Neural cell (in vitro differentiated cells): ENCODE results near the gene TFDP2. TPM values are rescaled to one million over a fixed set of nuclear protein-coding genes. Genes with fewer than 3 reads are reported as not detected.
A peak's percentile ranks its signal among the peaks of the same experiment; 100 is the strongest.

Experiments used
- H2AFZ ChIP-seq: fragments of 200-600, 300-800 bp; sonication (generic), shearing (Covaris generic); 2 replicates; pipeline ENCODE4 v1.6.0; 2014; ENCODE audit warnings: low read depth, mild to moderate bottlenecking, antibody characterized with exemption, low read length, moderate library complexity
- H3F3A ChIP-seq: fragments of 200-600 bp; shearing (Covaris generic); 2 replicates; pipeline ENCODE4 v1.6.1; 2016; ENCODE audit warnings: mild to moderate bottlenecking, moderate library complexity, mixed read lengths, antibody characterized with exemption, low read length; ENCODE audit not compliant: insufficient read depth, poor library complexity, severe bottlenecking
- H3K27ac ChIP-seq: fragments of 200-600, 300-800 bp; sonication (generic), shearing (Covaris generic); 2 replicates; pipeline ENCODE4 v1.5.1; 2014; ENCODE audit warnings: mild to moderate bottlenecking, low read length, moderate library complexity
- H3K27me3 ChIP-seq: fragments of 300-800, 200-600 bp; sonication (generic), shearing (Covaris generic); 2 replicates; pipeline ENCODE4 v1.6.0; 2014; ENCODE audit warnings: mild to moderate bottlenecking, low read depth, low read length, moderate library complexity; ENCODE audit not compliant: insufficient read depth
- H3K36me3 ChIP-seq: fragments of 300-800, 200-600 bp; sonication (generic), shearing (Covaris generic); 2 replicates; pipeline ENCODE4 v1.5.1; 2014; ENCODE audit warnings: mild to moderate bottlenecking, antibody characterized with exemption, low read length, moderate library complexity; ENCODE audit not compliant: insufficient read depth
- H3K4me2 ChIP-seq: fragments of 300-800, 200-600 bp; sonication (generic), shearing (Covaris generic); 2 replicates; pipeline ENCODE4 v1.6.0; 2014; ENCODE audit warnings: mild to moderate bottlenecking, low read length
- H3K4me3 ChIP-seq: fragments of 300-800, 200-600 bp; sonication (generic), shearing (Covaris generic); 2 replicates; pipeline ENCODE4 v1.5.1; 2014; ENCODE audit warnings: mild to moderate bottlenecking, low read length, moderate library complexity
- H3K79me2 ChIP-seq: fragments of 200-600 bp; shearing (Covaris generic); replicated peaks from 2 replicates; pipeline ENCODE4 v1.6.0; 2014; ENCODE audit warnings: mild to moderate bottlenecking, low read length, moderate library complexity; ENCODE audit not compliant: insufficient read depth
- H3K9ac ChIP-seq: fragments of 300-800, 200-600 bp; sonication (generic), shearing (Covaris generic); 2 replicates; pipeline ENCODE4 v1.6.1; 2016; ENCODE audit warnings: mild to moderate bottlenecking, low read length, mixed read lengths
- H3K9me2 ChIP-seq: fragments of 200-600 bp; shearing (Covaris generic); 2 replicates; pipeline ENCODE4 v1.6.1; 2016; ENCODE audit warnings: mild to moderate bottlenecking, low read length, mixed read lengths; ENCODE audit not compliant: insufficient read depth
- H3K9me3 ChIP-seq: fragments of 200-600, 300-800 bp; sonication (generic), shearing (Covaris generic); 2 replicates; pipeline ENCODE4 v1.6.1; 2016; ENCODE audit warnings: mild to moderate bottlenecking, mixed run types, low read length, moderate library complexity, mixed read lengths
- H4K20me1 ChIP-seq: fragments of 200-600 bp; shearing (Covaris generic); 2 replicates; pipeline ENCODE4 v1.6.1; 2016; ENCODE audit warnings: mild to moderate bottlenecking, mixed run types; ENCODE audit not compliant: insufficient read depth
- EP300 ChIP-seq: fragments of 450-650 bp; conservative IDR thresholded peaks from 2 replicates; pipeline ENCODE4 v1.6.1; 2014; ENCODE audit warnings: antibody characterized with exemption, mild to moderate bottlenecking, moderate library complexity; ENCODE audit not compliant: poor library complexity, severe bottlenecking
- EZH2 ChIP-seq: fragments of 200-600, 300-800 bp; shearing (Covaris generic), sonication (generic); IDR thresholded peaks from 2 replicates; pipeline ENCODE4 v1.6.1; 2014; ENCODE audit warnings: antibody characterized with exemption, low read length, borderline replicate concordance, mild to moderate bottlenecking; ENCODE audit not compliant: insufficient read depth, poor library complexity, severe bottlenecking
- MXI1 ChIP-seq: fragments of 450-650 bp; conservative IDR thresholded peaks from 2 replicates; pipeline ENCODE4 v1.6.1; 2014; ENCODE audit warnings: antibody characterized with exemption, mild to moderate bottlenecking; ENCODE audit not compliant: poor library complexity, severe bottlenecking
- POLR2AphosphoS5 ChIP-seq: IDR thresholded peaks from 2 replicates; pipeline ENCODE4 v1.6.1; 2012
- RAD21 ChIP-seq: fragments of 450-650 bp; conservative IDR thresholded peaks from 2 replicates; pipeline ENCODE4 v1.6.1; 2014; ENCODE audit warnings: antibody characterized with exemption, mild to moderate bottlenecking, moderate library complexity
- SMC3 ChIP-seq: fragments of 450-650 bp; conservative IDR thresholded peaks from 2 replicates; pipeline ENCODE4 v1.6.1; 2014; ENCODE audit warnings: antibody characterized with exemption, mild to moderate bottlenecking, moderate library complexity; ENCODE audit not compliant: poor library complexity
- TAF1 ChIP-seq: IDR thresholded peaks from 2 replicates; pipeline ENCODE4 v1.6.1; 2012; ENCODE audit warnings: low read depth
- polyA plus RNA-seq: library from polyadenylated mRNA; depleted of rRNA; stranded (reverse); fragments of >200 nt; gene quantifications from 2 replicates; pipeline ENCODE4 v1.2.3, GENCODE V29; 2014
- TF ChIP-seq, protein P1 (sequence below): IDR thresholded peaks from 2 replicates; pipeline ENCODE4 v1.6.1; 2012; ENCODE audit warnings: borderline replicate concordance
- TF ChIP-seq, protein P2 (sequence below): fragments of 450-650 bp; IDR thresholded peaks from 2 replicates; pipeline ENCODE4 v1.5.1; 2014; ENCODE audit warnings: antibody characterized with exemption, mild to moderate bottlenecking, moderate library complexity; ENCODE audit not compliant: poor library complexity, severe bottlenecking

Gene TFDP2
- polyA plus RNA-seq, 1 donor from 2014 or later: 17.0 TPM

DNA sequence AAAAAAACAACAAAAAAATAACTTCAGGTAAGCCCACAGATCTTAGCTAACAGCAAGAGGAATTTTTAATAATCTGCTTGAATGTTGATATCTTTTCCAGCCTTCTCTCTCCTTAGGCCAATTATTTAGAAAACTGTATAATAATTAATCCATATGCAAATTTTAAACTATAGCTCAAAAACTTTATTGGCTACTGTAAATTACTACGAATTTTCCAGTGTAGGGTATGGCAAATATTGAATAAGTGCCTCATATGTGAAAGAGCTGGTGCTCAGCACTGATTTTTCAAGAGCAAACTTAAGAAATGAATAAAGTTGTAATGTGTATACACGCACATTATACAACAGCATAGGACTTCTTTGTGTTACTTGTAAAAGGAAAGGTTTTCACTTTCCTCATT, 123.0 kb downstream of the TFDP2 start:
- Histone ChIP-seq H3K4me3 (peak overlapping the region; percentile 63), H3K27me3 (no peaks in the 10 kb centered on the region), H3K9me3 (no peaks in the 10 kb centered on the region), H2AFZ (no peak overlapping the region), H3K36me3 (no peaks in the 10 kb centered on the region), H3F3A (no peaks in the 10 kb centered on the region), H3K9ac (no peak overlapping the region), H3K27ac (no peak overlapping the region), H3K79me2 (peaks cover 59% of the 10 kb centered on the region), H3K9me2 (no peaks in the 10 kb centered on the region), H3K4me2 (no peak overlapping the region), H4K20me1 (no peaks in the 10 kb centered on the region)
- TF ChIP-seq, protein P1, sequence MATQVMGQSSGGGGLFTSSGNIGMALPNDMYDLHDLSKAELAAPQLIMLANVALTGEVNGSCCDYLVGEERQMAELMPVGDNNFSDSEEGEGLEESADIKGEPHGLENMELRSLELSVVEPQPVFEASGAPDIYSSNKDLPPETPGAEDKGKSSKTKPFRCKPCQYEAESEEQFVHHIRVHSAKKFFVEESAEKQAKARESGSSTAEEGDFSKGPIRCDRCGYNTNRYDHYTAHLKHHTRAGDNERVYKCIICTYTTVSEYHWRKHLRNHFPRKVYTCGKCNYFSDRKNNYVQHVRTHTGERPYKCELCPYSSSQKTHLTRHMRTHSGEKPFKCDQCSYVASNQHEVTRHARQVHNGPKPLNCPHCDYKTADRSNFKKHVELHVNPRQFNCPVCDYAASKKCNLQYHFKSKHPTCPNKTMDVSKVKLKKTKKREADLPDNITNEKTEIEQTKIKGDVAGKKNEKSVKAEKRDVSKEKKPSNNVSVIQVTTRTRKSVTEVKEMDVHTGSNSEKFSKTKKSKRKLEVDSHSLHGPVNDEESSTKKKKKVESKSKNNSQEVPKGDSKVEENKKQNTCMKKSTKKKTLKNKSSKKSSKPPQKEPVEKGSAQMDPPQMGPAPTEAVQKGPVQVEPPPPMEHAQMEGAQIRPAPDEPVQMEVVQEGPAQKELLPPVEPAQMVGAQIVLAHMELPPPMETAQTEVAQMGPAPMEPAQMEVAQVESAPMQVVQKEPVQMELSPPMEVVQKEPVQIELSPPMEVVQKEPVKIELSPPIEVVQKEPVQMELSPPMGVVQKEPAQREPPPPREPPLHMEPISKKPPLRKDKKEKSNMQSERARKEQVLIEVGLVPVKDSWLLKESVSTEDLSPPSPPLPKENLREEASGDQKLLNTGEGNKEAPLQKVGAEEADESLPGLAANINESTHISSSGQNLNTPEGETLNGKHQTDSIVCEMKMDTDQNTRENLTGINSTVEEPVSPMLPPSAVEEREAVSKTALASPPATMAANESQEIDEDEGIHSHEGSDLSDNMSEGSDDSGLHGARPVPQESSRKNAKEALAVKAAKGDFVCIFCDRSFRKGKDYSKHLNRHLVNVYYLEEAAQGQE: no peak
- no peak for TF ChIP-seq EP300
- no peak for TF ChIP-seq TAF1
- no peak for TF ChIP-seq EZH2
- TF ChIP-seq POLR2AphosphoS5: no peak
- TF ChIP-seq MXI1: no peak
- no peak for TF ChIP-seq SMC3
- no peak for TF ChIP-seq RAD21
- TF ChIP-seq, protein P2, sequence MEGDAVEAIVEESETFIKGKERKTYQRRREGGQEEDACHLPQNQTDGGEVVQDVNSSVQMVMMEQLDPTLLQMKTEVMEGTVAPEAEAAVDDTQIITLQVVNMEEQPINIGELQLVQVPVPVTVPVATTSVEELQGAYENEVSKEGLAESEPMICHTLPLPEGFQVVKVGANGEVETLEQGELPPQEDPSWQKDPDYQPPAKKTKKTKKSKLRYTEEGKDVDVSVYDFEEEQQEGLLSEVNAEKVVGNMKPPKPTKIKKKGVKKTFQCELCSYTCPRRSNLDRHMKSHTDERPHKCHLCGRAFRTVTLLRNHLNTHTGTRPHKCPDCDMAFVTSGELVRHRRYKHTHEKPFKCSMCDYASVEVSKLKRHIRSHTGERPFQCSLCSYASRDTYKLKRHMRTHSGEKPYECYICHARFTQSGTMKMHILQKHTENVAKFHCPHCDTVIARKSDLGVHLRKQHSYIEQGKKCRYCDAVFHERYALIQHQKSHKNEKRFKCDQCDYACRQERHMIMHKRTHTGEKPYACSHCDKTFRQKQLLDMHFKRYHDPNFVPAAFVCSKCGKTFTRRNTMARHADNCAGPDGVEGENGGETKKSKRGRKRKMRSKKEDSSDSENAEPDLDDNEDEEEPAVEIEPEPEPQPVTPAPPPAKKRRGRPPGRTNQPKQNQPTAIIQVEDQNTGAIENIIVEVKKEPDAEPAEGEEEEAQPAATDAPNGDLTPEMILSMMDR: no peak

DNA sequence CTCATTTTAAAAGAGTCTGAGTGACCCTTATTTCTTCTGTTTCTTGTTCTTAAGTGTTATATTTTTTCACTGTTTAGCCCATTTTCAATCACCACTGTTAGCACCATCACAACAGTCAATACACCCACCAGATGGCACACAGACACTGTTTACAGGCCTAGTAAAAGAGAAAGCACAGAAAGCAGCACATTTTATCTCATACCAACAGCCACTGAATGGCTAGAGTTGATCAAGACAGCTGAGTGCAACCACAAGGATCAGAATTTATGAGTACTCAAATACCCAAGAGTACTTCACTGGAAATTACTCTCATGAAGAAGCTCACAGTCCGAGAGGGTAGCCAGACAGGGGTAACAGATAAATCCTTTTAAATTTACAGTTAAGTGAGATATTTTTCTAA, 127.0 kb downstream of the TFDP2 start:
- no peaks in the 10 kb centered on the region for H4K20me1 ChIP-seq
- peaks cover 83% of the 10 kb centered on the region for H3K79me2 ChIP-seq
- no peak overlapping the region for H3K4me2 ChIP-seq
- no peaks in the 10 kb centered on the region for H3K9me3 ChIP-seq
- no peak overlapping the region for H3K9ac ChIP-seq
- no peaks in the 10 kb centered on the region for H3K27me3 ChIP-seq
- H3K9me2 ChIP-seq: no peaks in the 10 kb centered on the region
- no peak for TF ChIP-seq MXI1
- TF ChIP-seq RAD21: no peak
- no peak for TF ChIP-seq EZH2
- TF ChIP-seq EP300: no peak
- no peak for TF ChIP-seq POLR2AphosphoS5
- TF ChIP-seq SMC3: no peak
- TF ChIP-seq, protein P2: no peak
- TF ChIP-seq, protein P1: no peak
- no peak overlapping the region for H3K4me3 ChIP-seq
- no peak overlapping the region for H2AFZ ChIP-seq
- H3K36me3 ChIP-seq: no peaks in the 10 kb centered on the region
- no peak overlapping the region for H3K27ac ChIP-seq
- no peaks in the 10 kb centered on the region for H3F3A ChIP-seq
